GM18502 (cell line): Measurements from ENCODE around the gene SFXN1.
A peak's percentile ranks its signal among the peaks of the same experiment; 100 is the strongest.
"Not testable (repeated sequence)": the region's sequence is repeated elsewhere in the genome, so short reads cannot be mapped to it uniquely, and the experiment has no call there.

Source experiments
- ATAC-seq: cut with Tn5 transposase; IDR thresholded peaks from one replicate; pipeline ENCODE4 v1.9.1; 2021; ENCODE audit warnings: mild to moderate bottlenecking; ENCODE audit not compliant: unreplicated experiment, poor library complexity

Gene SFXN1, protein sequence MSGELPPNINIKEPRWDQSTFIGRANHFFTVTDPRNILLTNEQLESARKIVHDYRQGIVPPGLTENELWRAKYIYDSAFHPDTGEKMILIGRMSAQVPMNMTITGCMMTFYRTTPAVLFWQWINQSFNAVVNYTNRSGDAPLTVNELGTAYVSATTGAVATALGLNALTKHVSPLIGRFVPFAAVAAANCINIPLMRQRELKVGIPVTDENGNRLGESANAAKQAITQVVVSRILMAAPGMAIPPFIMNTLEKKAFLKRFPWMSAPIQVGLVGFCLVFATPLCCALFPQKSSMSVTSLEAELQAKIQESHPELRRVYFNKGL

DNA sequence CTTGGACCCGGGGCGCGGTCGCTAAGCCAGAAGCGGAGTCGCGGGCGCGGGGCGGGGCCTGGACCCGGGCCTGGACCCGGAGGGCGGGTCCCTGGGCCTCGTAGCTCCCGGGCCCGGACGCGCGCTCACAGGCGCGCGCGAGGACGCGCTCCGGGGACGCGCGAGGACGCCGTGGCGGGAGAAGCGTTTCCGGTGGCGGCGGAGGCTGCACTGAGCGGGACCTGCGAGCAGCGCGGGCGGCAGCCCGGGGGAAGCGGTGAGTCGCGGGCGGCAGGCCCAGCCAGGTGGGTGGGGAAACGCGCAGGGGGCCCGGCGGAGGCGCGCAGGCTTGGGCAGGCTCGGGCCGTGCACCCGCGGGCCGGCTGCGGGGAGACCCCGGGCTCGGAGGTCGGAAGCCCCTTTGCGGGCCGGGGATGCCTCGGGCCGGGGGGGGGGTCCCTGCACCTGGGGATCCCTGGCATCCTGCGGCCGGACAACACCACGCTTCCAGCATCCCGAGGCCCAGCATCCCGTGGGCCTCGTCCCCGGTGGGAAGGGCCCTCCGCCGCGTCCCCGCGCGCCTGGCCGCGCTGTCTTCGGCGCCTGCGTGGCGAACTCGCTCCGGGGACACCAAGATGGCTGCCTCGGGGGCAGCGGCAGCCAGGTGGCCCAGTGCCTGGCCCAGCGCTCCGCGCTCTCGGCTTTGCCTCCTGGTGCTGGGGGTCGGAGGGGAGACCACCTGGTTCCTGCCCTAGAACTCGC lies at the start of gene SFXN1:
SFXN1 (plus strand) TSS at position 177 of the 741 bp plus-strand sequence. CDS start 13,544 bp downstream, outside the sequence.
- ATAC-seq: peak; percentile 81

DNA sequence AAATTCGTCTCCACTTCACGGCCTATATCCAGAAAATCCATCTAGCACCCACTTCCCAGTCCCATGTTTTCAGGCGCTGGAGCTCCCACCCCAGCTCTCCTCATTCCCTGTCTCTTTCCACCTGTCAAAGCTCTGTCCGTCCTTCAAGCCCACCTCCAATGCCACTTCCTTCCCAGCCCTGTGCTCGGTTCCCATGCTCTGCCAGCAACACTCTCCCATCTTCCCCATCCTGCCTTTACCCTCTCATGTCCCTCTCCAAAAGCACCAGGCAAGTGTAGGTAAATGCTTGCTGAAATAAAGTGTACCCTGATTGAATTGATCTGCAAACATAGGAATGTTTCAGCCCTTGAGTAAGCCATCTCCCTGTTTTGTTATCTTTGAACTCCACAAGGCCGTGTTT lies 43.6 kb upstream of the SFXN1 start:
- ATAC-seq: no peak

DNA sequence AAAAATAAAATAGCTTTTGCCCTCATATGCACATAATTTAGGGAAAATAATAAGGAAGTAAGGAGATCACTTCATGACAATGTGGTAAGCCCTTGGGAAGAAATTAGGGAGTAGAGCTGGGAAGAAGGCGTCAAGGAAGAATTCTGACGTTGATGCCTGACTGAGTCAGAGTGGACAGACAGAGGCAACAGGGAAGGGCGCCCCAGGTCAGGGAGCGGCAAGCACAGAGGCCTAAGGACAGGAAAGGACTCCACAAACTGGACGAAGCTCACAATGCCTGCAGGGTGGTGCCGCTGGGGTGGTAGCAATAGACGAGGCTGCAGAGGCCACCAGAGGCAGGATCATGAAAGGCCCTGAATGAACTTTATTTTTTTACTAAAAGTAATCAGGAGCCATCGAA lies 42.0 kb upstream of the SFXN1 start:
- no peak for ATAC-seq

DNA sequence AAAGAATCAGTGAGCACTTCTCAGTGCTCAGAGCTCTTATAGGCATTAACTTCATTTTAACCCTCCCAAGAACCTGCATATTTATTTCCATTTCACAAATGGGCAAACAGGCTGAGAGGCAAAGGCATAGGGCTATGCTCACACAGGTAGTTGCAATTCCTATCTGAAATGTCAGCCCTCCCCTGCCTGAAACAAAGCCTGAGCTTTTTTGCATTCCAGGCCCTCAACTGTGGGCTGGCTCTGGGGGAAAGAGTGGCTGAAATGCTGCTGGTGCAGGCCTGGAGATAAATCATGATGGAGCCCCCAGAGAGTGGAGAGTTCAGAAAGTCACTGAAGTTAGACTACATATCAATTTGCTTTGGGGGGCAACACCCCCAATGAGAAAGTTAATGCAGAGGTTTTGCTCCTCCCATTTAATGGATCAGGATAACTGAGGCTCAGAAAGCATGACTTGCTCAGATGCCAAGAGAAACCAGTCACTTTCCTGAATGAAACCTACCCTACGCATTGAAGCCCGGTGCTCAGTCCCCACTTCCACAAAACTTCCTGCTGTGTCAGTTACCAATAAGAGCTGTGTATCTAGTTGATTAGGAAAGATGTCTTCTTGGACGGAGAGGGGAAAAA lies 40.0 kb upstream of the SFXN1 start:
- no peak for ATAC-seq

DNA sequence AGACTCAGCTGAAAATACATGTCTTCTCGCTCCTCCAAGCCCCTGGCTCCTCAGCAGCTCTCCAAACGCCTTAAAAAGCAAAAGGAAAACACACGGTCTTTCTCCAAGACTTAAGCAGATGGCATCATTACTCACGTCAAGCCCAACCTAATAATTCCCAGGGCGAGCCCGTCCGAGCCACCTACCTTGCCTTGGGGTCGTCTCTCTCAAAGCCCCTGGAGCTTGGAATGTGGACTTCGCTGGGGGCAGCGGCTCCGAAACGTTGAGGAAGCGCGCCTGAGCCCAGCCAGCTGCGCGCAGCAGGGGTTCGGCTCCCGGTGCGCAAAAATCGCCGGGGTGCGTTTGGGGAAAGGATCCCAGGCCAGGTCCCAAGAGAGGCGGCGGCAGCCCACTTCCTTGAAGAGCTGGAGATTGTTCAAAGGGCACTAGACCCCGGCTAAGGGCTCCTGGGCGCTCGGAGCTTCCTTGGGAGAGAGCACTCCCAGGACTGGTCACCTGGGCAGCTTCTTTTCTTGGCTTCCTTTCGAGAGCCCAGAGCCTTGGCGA lies 34.8 kb upstream of the SFXN1 start:
- no peak for ATAC-seq

DNA sequence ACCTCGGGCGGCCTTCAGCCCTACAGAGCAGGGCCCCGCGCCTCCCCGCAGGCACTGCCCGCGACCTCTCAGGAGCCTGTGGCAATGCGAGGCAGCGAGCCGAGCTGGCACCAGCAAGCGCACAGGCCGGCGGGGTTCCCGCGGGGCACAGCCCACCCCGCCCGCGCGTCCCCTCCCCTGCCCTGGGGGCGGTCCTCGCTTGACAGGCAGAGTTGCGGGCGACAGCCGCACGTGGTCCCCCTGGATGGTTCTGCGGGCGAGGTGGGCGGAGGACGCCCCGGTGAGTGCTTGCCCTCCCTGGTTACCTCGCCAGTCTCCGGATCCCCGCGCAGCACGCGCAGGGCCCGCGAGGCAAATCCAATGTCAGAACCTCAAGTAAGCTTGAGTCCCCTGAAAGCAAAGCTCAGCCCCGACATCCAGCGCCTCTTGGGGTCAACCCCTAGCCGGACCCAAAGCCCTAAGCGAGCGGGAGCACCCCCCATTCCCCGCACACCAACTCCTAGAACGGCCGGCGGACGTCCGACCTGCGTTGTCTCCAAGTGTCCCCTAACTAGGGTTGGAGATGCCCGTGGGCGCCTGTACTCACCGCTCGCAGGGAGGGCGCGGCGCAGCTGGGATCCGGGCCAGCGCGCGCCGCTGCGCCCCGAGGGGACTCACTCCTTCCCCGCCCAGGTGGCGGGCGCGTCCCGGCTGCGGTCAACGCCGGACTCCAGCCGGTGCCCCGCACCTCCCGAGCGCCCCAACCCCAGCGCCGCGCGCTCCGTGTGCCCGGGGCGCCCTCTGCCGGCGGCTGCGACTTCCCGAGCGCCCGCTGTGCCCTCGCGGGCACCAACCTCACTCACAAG lies 34.1 kb upstream of the SFXN1 start, which contains the start of gene DRD1:
DRD1 (minus strand) TSS at position 123 of the 845 bp plus-strand sequence. CDS start 1,083 bp downstream, outside the sequence.
- no peak for ATAC-seq

DNA sequence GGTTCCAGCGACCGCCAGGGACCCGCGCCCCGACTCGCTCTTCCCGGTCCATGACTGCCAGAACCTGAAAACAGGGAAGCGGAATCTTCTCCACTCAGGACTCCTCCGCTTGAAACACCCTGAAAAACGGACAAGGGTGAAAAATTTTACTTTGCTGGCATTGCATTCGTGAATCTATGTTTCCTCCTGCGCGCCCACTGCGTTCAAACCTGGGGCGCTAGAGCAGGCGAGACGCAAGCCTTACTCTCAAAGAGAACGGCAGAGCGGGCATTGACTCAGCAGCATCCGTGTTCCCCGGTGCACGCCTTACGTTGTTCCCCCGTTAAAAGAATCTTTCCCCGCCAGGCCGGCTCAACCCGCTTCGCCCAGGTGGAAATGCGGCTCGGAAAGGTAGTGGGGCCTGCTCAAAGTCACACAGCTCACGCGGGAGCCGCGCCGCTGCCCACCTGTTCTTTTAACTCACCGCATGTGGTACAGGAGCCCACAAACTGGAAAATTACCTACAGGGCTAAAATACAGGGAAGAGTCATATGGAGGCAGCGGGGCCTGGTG lies 33.4 kb upstream of the SFXN1 start:
- no peak for ATAC-seq

DNA sequence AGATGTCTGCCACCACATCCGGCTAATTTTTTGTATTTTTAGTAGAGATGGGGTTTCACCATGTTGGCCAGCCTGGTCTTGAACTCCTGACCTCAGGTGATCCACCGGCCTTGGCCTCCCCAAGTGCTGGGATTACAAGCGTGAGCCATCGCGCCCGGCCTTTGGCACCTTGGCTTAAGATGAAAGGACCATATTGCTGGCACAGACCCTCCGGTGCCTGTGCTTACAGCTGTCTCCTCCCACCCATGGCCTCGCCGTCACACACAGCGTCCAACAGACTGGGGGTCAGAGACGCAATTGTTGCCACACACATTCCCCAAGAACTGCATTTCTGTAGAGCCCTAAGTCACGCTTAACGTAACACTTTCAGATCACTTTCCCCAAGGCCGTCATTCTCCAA lies 32.0 kb upstream of the SFXN1 start:
- not testable (repeated sequence) for ATAC-seq

DNA sequence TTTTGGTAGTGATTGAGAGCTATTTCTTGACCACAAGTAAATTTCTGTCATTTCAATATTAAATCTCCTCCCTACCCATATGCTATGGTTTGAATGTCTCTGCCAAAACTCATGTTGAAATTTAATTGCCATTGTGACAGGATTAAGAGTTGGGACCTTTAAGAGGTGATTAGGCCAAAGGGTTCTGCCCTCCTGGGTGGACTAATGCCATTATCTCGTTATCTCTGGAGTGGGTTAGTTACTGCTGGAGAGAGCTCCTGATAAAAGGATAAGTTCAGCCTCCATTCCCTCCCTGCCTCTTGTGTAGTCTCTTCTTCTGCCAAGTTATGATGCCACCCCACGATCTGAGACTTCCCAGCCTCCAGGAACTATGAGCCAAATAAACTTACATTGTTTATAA lies 30.8 kb upstream of the SFXN1 start:
- ATAC-seq: no peak

DNA sequence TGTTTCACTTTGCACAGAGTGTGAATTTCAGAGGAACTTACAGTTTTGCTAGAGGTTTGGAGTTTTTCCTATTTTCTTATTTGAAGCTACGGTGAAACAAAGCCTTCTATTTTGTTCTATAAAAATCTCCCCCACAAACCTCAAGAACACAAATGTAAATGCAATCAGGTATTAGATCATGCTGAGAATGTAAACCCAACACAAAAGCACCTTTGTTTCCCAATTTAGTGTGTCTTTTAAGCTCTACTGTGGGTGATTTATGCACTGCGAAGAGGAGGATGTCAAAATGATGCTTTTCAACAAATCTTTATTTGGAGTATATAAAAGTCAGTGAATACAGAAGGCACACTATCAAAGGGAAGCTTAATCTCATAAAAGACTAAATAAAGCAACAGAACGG lies 30.1 kb upstream of the SFXN1 start:
- ATAC-seq: no peak

DNA sequence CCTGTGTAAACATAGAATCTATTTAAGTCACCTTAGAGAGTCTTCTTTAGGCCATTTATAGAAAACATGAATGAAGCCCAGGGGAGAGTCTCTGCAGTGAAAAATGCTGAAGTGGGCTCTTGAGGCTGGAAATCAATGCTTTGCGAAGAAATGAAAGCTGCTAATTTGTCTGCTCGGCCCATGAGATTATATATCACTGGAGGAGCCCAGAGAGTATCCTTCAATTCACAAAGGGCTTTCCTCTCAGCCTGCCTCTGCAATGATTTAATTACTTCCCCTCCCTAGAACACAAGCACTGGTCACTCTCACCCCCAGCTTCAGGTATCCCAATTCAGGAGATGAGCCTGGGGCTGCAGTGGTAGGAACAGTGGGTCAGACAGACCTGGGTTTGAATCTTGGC lies 26.2 kb upstream of the SFXN1 start:
- ATAC-seq: no peak

DNA sequence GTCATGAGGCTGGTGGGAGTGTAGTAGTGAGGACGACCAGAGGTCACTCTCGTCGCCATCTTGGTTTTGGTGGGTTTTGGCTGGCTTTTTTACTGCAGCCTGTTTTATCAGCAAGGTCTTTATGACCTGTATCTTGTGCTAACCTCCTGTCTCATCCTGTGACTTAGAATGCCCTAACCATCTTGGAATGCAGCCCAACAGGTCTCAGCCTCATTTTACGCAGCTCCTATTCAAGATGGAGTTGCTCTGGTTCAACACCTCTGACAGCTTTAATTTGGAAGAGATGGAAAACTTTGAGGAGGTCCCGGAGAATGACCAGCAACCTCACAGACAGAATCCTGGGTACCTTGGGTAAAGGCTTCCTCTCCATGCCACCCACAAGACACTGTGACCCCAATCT lies 24.0 kb upstream of the SFXN1 start:
- ATAC-seq: not testable (repeated sequence)

DNA sequence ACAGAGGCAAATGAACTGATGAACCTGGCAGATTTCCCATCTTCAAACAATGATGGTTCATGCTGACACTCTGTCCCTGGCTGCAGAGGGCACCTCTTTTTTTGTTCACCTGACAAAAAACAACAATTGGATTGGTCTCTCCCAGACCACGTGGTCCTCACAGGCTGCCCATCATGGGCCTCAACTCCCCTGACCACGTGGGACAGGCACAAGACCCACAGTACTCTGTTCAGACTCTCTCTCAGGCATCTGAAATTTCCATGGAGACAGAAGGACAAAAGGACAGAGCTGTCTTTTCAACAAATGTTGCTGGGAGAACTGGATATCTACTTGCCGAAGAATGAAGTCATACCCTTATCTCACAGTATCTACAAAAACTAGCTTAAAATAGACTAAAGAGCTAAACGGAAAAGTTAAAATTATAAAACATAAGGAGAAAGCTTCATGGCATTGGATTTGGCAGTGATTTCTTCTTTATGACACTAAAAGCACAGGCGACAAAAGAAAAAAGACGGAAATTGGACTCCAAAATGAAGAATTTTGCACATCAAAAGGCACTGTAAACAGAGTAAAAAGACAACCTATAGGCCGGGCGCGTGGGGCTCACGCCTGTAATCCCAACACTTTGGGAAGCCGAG lies 22.1 kb upstream of the SFXN1 start:
- no peak for ATAC-seq

DNA sequence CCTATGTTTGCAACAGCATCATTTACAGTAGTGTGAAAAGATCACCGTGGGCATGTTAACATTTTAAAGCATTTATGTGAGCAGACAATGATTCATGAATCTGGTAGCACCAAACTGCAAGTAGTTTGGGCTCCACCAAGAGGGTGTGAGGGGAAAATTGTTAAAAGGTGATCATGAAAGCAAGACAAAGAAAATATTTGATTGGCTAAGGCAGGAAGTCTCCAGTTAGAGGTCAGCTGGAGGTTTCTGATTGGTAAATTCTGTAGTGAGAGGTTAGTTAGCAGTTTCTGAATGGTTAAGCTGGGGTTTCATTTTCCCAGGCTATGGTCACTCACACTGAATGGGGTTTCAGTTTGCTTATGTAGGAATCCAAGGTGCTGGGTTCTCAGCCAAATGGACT lies 20.9 kb upstream of the SFXN1 start:
- peak; percentile 89 for ATAC-seq

DNA sequence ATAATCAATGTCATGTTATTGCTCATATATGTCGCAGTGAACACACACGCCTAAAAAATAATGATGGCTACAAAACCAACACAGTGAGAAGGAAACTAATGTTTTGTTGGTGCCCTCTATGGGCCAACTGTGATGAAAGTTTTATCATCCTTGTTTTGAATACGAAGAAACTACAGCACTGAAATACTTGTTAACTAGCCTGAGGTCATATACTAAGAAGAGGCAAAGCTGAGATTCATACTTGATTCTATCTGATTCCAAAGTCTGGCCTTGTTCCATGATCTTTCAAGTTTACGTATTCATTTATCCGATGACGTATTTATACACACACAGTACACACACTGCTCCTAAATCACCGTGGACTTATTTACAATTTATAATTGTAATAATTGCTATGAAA lies 18.2 kb upstream of the SFXN1 start:
- no peak for ATAC-seq

DNA sequence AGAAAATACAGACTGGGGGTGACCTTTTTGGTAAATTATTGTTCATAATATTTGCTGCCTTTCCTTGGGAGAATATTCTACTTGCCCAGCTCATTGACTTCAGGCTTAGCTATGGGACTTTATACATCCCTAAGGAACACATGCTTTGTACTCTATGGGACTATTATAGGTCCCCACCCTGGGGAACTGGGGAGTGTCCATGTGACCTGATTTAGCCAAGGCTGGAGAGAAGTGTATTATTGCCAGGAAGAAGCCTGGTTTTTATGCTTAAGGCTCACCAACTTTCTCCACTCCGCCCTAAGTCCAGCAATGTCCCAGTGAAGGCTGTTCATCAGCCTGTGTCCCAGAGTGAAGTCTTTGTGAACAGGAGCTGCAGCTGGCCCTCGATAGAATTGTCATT lies 17.8 kb upstream of the SFXN1 start:
- ATAC-seq: no peak

DNA sequence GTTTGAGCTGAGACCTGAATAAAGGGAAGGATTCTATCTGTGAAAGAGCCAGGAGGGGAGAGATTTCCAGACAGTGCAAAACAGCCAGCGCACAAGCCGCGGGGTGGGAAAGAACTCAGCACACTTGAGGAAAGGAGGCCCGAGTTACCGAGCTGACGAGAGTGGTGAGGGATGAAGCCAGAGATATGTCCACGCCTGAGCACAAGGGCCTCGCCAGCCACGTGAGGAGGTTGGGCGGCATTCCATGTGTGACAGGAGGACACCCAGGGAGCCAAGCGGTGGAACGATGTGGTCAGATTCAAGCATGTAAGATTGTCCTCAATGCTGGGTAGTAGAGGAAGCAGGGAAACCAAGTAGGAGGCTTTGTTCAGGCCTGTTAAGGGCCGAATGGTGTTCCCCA lies 17.0 kb upstream of the SFXN1 start:
- ATAC-seq: no peak

DNA sequence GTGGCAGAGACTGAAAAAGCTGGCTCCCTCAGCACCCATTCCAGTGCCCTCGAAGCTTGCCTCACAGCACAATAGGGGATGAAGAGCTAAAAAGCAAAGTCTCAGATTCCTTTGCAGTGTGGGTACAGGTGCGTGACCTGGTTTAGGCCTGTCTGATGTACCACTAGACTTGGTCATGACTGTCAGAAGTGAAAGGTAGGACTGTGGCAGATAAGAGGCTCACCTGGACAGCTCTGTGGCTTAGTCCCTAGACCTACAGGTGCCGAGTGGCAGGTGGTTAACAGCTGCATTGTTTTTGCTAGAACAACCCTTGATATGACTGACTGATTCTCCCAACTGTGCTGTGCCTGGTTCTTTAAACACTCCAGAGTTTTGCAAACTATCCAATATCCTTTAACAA lies 14.7 kb upstream of the SFXN1 start:
- no peak for ATAC-seq
